ENCODE data around the gene GAREM1.

Gene GAREM1

GRCh38 chr18:32335228-32335627, 135.5 kb downstream of the GAREM1 start:
- no peak for TF ChIP-seq CTCF (IDR thresholded peaks at IDR 0.05; ENCODE audit: borderline replicate concordance, insufficient read depth, low read depth, low read length)

GRCh38 chr18:32333781-32334180, 136.9 kb downstream of the GAREM1 start:
- no peak for TF ChIP-seq CTCF (IDR thresholded peaks at IDR 0.05; ENCODE audit: borderline replicate concordance, insufficient read depth, low read depth, low read length)

More at GRCh38 chr18:32335228-32335627, 135.5 kb downstream of the GAREM1 start:
- H3K4me3 ChIP-seq (ENCODE audit: low read depth, low read length), result no peak overlapping the region

GRCh38 chr18:32332708-32333107, 138.0 kb downstream of the GAREM1 start:
- no peak overlapping the region for H3K4me3 ChIP-seq (ENCODE audit: low read depth, low read length)
- no peak for TF ChIP-seq CTCF (IDR thresholded peaks at IDR 0.05; ENCODE audit: borderline replicate concordance, insufficient read depth, low read depth, low read length)

More at GRCh38 chr18:32333781-32334180, 136.9 kb downstream of the GAREM1 start:
- H3K4me3 ChIP-seq (ENCODE audit: low read depth, low read length), result no peak overlapping the region

- TF ChIP-seq CTCF (IDR thresholded peaks at IDR 0.05; ENCODE audit: borderline replicate concordance, insufficient read depth, low read depth, low read length), result no peak
- H3K4me3 ChIP-seq (ENCODE audit: low read depth, low read length), result no peak overlapping the region
These were observed 141.7 kb downstream of the GAREM1 start for GRCh38 chr18:32328974-32329373.

- no peak overlapping the region for H3K4me3 ChIP-seq (ENCODE audit: low read depth, low read length)
- no peak for TF ChIP-seq CTCF (IDR thresholded peaks at IDR 0.05; ENCODE audit: borderline replicate concordance, insufficient read depth, low read depth, low read length)
These were observed 142.3 kb downstream of the GAREM1 start for GRCh38 chr18:32328379-32328778.

- H3K4me3 ChIP-seq (ENCODE audit: low read depth, low read length), result no peak overlapping the region
- no peak for TF ChIP-seq CTCF (IDR thresholded peaks at IDR 0.05; ENCODE audit: borderline replicate concordance, insufficient read depth, low read depth, low read length)
These were observed 144.0 kb downstream of the GAREM1 start for GRCh38 chr18:32326450-32327308.

- no peak overlapping the region for H3K4me3 ChIP-seq (ENCODE audit: low read depth, low read length)
- TF ChIP-seq CTCF (IDR thresholded peaks at IDR 0.05; ENCODE audit: borderline replicate concordance, insufficient read depth, low read depth, low read length), result no peak
These were observed 146.5 kb downstream of the GAREM1 start for GRCh38 chr18:32324181-32324580.
